ENCODE measurements around the gene CCL26.
"Not testable (repeated sequence)": the region's sequence is repeated elsewhere in the genome, so short reads cannot be mapped to it uniquely, and the experiment has no call there.

CCL26 gene

GRCh38 chr7:75789361-75789924 lies 17.4 kb upstream of the CCL26 start:
- H3K27ac ChIP-seq: no peak overlapping the region
- no peak for TF ChIP-seq ZFX (IDR thresholded peaks at IDR 0.05; ENCODE audit: borderline replicate concordance)
- no peak for TF ChIP-seq CTCF (IDR thresholded peaks at IDR 0.05)

- H3K27ac ChIP-seq: not testable (repeated sequence)
These were observed 16.3 kb upstream of the CCL26 start for GRCh38 chr7:75788154-75788847.

GRCh38 chr7:75783058-75783457 lies 11.0 kb upstream of the CCL26 start:
- not testable (repeated sequence) for H3K27ac ChIP-seq

- not testable (repeated sequence) for H3K27ac ChIP-seq
These were observed 8.7 kb upstream of the CCL26 start for GRCh38 chr7:75780647-75781273.

GRCh38 chr7:75779516-75779915 lies 7.5 kb upstream of the CCL26 start:
- H3K27ac ChIP-seq: not testable (repeated sequence)

GRCh38 chr7:75779035-75779434 lies 7.0 kb upstream of the CCL26 start:
- H3K27ac ChIP-seq: not testable (repeated sequence)

GRCh38 chr7:75776295-75776971 lies 4.4 kb upstream of the CCL26 start:
- no peak for TF ChIP-seq CTCF (IDR thresholded peaks at IDR 0.05)
- no peak for TF ChIP-seq ZFX (IDR thresholded peaks at IDR 0.05; ENCODE audit: borderline replicate concordance)
- no peak overlapping the region for H3K27ac ChIP-seq

- not testable (repeated sequence) for H3K27ac ChIP-seq
These were observed 1.9 kb upstream of the CCL26 start for GRCh38 chr7:75773958-75774357.

GRCh38 chr7:75771224-75771623 lies 787 bp downstream of the CCL26 start:
- no peak for TF ChIP-seq ZFX (IDR thresholded peaks at IDR 0.05; ENCODE audit: borderline replicate concordance)
- TF ChIP-seq CTCF (IDR thresholded peaks at IDR 0.05): no peak
- H3K27ac ChIP-seq: no peak overlapping the region

GRCh38 chr7:75762350-75762917 lies 9.6 kb downstream of the CCL26 start:
- H3K27ac ChIP-seq: no peak overlapping the region
- TF ChIP-seq ZFX (IDR thresholded peaks at IDR 0.05; ENCODE audit: borderline replicate concordance) (no peak), CTCF (IDR thresholded peaks at IDR 0.05) (peak; percentile 90)

- H3K27ac ChIP-seq: not testable (repeated sequence)
These were observed 10.2 kb downstream of the CCL26 start for GRCh38 chr7:75761801-75762200.

Measured in 22Rv1 (cell line).